PC-9 (cell line): ENCODE results near the gene FAM118A.

Experiments used
- EZH2 ChIP-seq: fragments of 200-600 bp; sonication (generic); IDR thresholded peaks from 2 replicates; pipeline ENCODE4 v1.8.0; 2017; ENCODE audit warnings: antibody characterized with exemption, low read depth
- TF ChIP-seq, protein P1 (sequence below): fragments of 200-600 bp; sonication (generic); conservative IDR thresholded peaks from 2 replicates; pipeline ENCODE4 v1.6.1; 2017; ENCODE audit warnings: mixed run types, antibody characterized with exemption, mild to moderate bottlenecking, moderate library complexity

DNA sequence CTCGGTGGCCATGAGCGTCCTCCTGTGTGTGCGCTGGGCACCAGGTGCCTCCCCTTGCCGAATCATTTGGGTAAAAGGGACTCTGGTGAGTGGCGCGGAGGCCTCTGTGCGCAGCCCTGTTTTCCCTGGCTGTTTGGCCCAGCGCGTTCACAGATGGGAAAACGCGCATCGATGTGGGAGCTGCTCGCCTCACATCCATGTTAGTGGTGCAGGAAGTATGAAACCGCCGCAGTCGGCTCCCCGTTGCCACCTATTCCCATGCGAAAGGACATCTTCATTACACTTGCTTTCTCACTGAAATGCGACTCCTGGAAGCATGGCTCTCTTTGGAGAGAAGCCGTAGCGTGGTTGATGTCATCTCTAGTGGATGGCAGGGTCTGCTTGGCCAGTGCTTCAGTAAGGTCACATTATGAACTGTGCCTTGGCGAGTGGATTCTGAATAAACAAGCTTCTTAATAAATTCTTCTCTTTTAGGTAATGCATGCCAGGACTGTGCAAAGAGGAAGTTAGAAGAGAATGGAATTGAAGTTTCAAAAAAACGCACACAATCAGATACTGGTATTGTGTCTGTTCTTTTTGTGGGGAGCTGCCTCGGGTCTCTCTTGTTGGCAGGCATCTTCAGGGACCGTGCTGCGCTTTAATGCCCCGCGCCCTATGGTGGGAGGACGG lies 26.3 kb downstream of the FAM118A start:
- no peak for TF ChIP-seq EZH2
- TF ChIP-seq, protein P1, sequence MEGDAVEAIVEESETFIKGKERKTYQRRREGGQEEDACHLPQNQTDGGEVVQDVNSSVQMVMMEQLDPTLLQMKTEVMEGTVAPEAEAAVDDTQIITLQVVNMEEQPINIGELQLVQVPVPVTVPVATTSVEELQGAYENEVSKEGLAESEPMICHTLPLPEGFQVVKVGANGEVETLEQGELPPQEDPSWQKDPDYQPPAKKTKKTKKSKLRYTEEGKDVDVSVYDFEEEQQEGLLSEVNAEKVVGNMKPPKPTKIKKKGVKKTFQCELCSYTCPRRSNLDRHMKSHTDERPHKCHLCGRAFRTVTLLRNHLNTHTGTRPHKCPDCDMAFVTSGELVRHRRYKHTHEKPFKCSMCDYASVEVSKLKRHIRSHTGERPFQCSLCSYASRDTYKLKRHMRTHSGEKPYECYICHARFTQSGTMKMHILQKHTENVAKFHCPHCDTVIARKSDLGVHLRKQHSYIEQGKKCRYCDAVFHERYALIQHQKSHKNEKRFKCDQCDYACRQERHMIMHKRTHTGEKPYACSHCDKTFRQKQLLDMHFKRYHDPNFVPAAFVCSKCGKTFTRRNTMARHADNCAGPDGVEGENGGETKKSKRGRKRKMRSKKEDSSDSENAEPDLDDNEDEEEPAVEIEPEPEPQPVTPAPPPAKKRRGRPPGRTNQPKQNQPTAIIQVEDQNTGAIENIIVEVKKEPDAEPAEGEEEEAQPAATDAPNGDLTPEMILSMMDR: no peak
